Neural cell (in vitro differentiated cells): ENCODE measurements around the gene ZBTB7B. TPM values are rescaled to one million over a fixed set of nuclear protein-coding genes. Genes with fewer than 3 reads are reported as not detected.

Source experiments
- H2AFZ ChIP-seq: fragments of 200-600, 300-800 bp; sonication (generic), shearing (Covaris generic); 2 replicates; pipeline ENCODE4 v1.6.0; 2014; ENCODE audit warnings: low read depth, mild to moderate bottlenecking, antibody characterized with exemption, low read length, moderate library complexity
- H3F3A ChIP-seq: fragments of 200-600 bp; shearing (Covaris generic); 2 replicates; pipeline ENCODE4 v1.6.1; 2016; ENCODE audit warnings: mild to moderate bottlenecking, moderate library complexity, mixed read lengths, antibody characterized with exemption, low read length; ENCODE audit not compliant: insufficient read depth, poor library complexity, severe bottlenecking
- H3K27ac ChIP-seq: fragments of 200-600, 300-800 bp; sonication (generic), shearing (Covaris generic); 2 replicates; pipeline ENCODE4 v1.5.1; 2014; ENCODE audit warnings: mild to moderate bottlenecking, low read length, moderate library complexity
- H3K27me3 ChIP-seq: fragments of 300-800, 200-600 bp; sonication (generic), shearing (Covaris generic); 2 replicates; pipeline ENCODE4 v1.6.0; 2014; ENCODE audit warnings: mild to moderate bottlenecking, low read depth, low read length, moderate library complexity; ENCODE audit not compliant: insufficient read depth
- H3K36me3 ChIP-seq: fragments of 300-800, 200-600 bp; sonication (generic), shearing (Covaris generic); 2 replicates; pipeline ENCODE4 v1.5.1; 2014; ENCODE audit warnings: mild to moderate bottlenecking, antibody characterized with exemption, low read length, moderate library complexity; ENCODE audit not compliant: insufficient read depth
- H3K4me2 ChIP-seq: fragments of 300-800, 200-600 bp; sonication (generic), shearing (Covaris generic); 2 replicates; pipeline ENCODE4 v1.6.0; 2014; ENCODE audit warnings: mild to moderate bottlenecking, low read length
- H3K4me3 ChIP-seq: fragments of 300-800, 200-600 bp; sonication (generic), shearing (Covaris generic); 2 replicates; pipeline ENCODE4 v1.5.1; 2014; ENCODE audit warnings: mild to moderate bottlenecking, low read length, moderate library complexity
- H3K79me2 ChIP-seq: fragments of 200-600 bp; shearing (Covaris generic); replicated peaks from 2 replicates; pipeline ENCODE4 v1.6.0; 2014; ENCODE audit warnings: mild to moderate bottlenecking, low read length, moderate library complexity; ENCODE audit not compliant: insufficient read depth
- H3K9ac ChIP-seq: fragments of 300-800, 200-600 bp; sonication (generic), shearing (Covaris generic); 2 replicates; pipeline ENCODE4 v1.6.1; 2016; ENCODE audit warnings: mild to moderate bottlenecking, low read length, mixed read lengths
- H3K9me2 ChIP-seq: fragments of 200-600 bp; shearing (Covaris generic); 2 replicates; pipeline ENCODE4 v1.6.1; 2016; ENCODE audit warnings: mild to moderate bottlenecking, low read length, mixed read lengths; ENCODE audit not compliant: insufficient read depth
- H3K9me3 ChIP-seq: fragments of 200-600, 300-800 bp; sonication (generic), shearing (Covaris generic); 2 replicates; pipeline ENCODE4 v1.6.1; 2016; ENCODE audit warnings: mild to moderate bottlenecking, mixed run types, low read length, moderate library complexity, mixed read lengths
- H4K20me1 ChIP-seq: fragments of 200-600 bp; shearing (Covaris generic); 2 replicates; pipeline ENCODE4 v1.6.1; 2016; ENCODE audit warnings: mild to moderate bottlenecking, mixed run types; ENCODE audit not compliant: insufficient read depth
- CTCF ChIP-seq: fragments of 450-650 bp; IDR thresholded peaks from 2 replicates; pipeline ENCODE4 v1.5.1; 2014; ENCODE audit warnings: antibody characterized with exemption, mild to moderate bottlenecking, moderate library complexity; ENCODE audit not compliant: poor library complexity, severe bottlenecking
- EP300 ChIP-seq: fragments of 450-650 bp; conservative IDR thresholded peaks from 2 replicates; pipeline ENCODE4 v1.6.1; 2014; ENCODE audit warnings: antibody characterized with exemption, mild to moderate bottlenecking, moderate library complexity; ENCODE audit not compliant: poor library complexity, severe bottlenecking
- EZH2 ChIP-seq: fragments of 200-600, 300-800 bp; shearing (Covaris generic), sonication (generic); IDR thresholded peaks from 2 replicates; pipeline ENCODE4 v1.6.1; 2014; ENCODE audit warnings: antibody characterized with exemption, low read length, borderline replicate concordance, mild to moderate bottlenecking; ENCODE audit not compliant: insufficient read depth, poor library complexity, severe bottlenecking
- MXI1 ChIP-seq: fragments of 450-650 bp; conservative IDR thresholded peaks from 2 replicates; pipeline ENCODE4 v1.6.1; 2014; ENCODE audit warnings: antibody characterized with exemption, mild to moderate bottlenecking; ENCODE audit not compliant: poor library complexity, severe bottlenecking
- POLR2AphosphoS5 ChIP-seq: IDR thresholded peaks from 2 replicates; pipeline ENCODE4 v1.6.1; 2012
- RAD21 ChIP-seq: fragments of 450-650 bp; conservative IDR thresholded peaks from 2 replicates; pipeline ENCODE4 v1.6.1; 2014; ENCODE audit warnings: antibody characterized with exemption, mild to moderate bottlenecking, moderate library complexity
- REST ChIP-seq: IDR thresholded peaks from 2 replicates; pipeline ENCODE4 v1.6.1; 2012; ENCODE audit warnings: borderline replicate concordance
- SMC3 ChIP-seq: fragments of 450-650 bp; conservative IDR thresholded peaks from 2 replicates; pipeline ENCODE4 v1.6.1; 2014; ENCODE audit warnings: antibody characterized with exemption, mild to moderate bottlenecking, moderate library complexity; ENCODE audit not compliant: poor library complexity
- TAF1 ChIP-seq: IDR thresholded peaks from 2 replicates; pipeline ENCODE4 v1.6.1; 2012; ENCODE audit warnings: low read depth
- polyA plus RNA-seq: library from polyadenylated mRNA; depleted of rRNA; stranded (reverse); fragments of >200 nt; gene quantifications from 2 replicates; pipeline ENCODE4 v1.2.3, GENCODE V29; 2014

Gene ZBTB7B
- polyA plus RNA-seq, 1 donor from 2014 or later = 0.54 TPM

- TF ChIP-seq EZH2 (no peak), POLR2AphosphoS5 (no peak), TAF1 (no peak), EP300 (no peak), SMC3 (no peak), CTCF (no peak), MXI1 (no peak), REST (no peak)
- no peaks in the 10 kb centered on the region for H3K9me2 ChIP-seq
- no peaks in the 10 kb centered on the region for H3K79me2 ChIP-seq
- no peak overlapping the region for H3K9ac ChIP-seq
- H3K27me3 ChIP-seq = no peaks in the 10 kb centered on the region
- no peaks in the 10 kb centered on the region for H3K9me3 ChIP-seq
- no peak overlapping the region for H2AFZ ChIP-seq
- no peaks in the 10 kb centered on the region for H3K36me3 ChIP-seq
- no peaks in the 10 kb centered on the region for H4K20me1 ChIP-seq
- no peak overlapping the region for H3K4me3 ChIP-seq
- no peaks in the 10 kb centered on the region for H3F3A ChIP-seq
- H3K4me2 ChIP-seq = no peak overlapping the region
- no peak overlapping the region for H3K27ac ChIP-seq
Observed at GRCh38 chr1:155039308-155039669, 36.7 kb downstream of the ZBTB7B start.

GRCh38 chr1:155040358-155041093, 37.9 kb downstream of the ZBTB7B start:
- H2AFZ ChIP-seq = no peak overlapping the region
- H3F3A ChIP-seq = no peaks in the 10 kb centered on the region
- no peaks in the 10 kb centered on the region for H3K79me2 ChIP-seq
- no peak for TF ChIP-seq EZH2
- TF ChIP-seq EP300 = no peak
- no peak for TF ChIP-seq SMC3
- no peak for TF ChIP-seq TAF1
- TF ChIP-seq POLR2AphosphoS5 = no peak
- no peak for TF ChIP-seq CTCF
- TF ChIP-seq REST = no peak
- no peak for TF ChIP-seq MXI1
- TF ChIP-seq RAD21 = no peak
- H3K9ac ChIP-seq = no peak overlapping the region
- no peak overlapping the region for H3K27ac ChIP-seq
- H3K9me2 ChIP-seq = no peaks in the 10 kb centered on the region
- H3K4me3 ChIP-seq = no peak overlapping the region
- no peaks in the 10 kb centered on the region for H3K36me3 ChIP-seq
- no peaks in the 10 kb centered on the region for H3K9me3 ChIP-seq
- no peaks in the 10 kb centered on the region for H4K20me1 ChIP-seq
- no peaks in the 10 kb centered on the region for H3K27me3 ChIP-seq
- H3K4me2 ChIP-seq = no peak overlapping the region
